ENCODE data around the gene CLCF1. TPM values are rescaled to one million over a fixed set of nuclear protein-coding genes. Genes with fewer than 3 reads are reported as not detected.
A peak's percentile ranks its signal among the peaks of the same experiment; 100 is the strongest.

Gene CLCF1
- total and polyA plus RNA-seq, 10 of the 15 experiments (the other 5 are each of a cell fraction or from before 2014, with no cell fraction given): 0.16 to 2.1 (median 0.63) TPM; not detected in 1

DNA sequence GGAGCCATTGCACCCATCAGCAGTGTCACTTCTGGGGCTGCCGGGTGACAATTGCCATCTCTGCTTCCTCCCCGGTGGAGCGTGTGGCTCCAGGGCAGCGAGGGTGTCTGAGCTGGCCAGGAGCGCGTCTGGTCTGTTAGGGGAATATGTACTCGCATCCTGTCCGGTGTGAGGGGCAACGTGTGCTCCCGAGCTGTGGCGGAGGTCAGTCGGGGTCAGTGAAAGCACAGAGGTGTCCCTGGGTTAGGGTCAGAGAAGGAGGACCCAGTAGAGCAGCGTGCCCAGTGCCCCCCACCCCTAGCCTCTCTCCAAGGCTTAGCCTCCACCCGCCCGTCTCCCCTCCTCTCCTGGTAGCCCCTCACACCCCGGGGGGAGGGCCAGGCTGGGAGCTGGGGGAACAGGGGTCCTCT is 1.5 kb downstream of the CLCF1 start:
- H3K27me3 ChIP-seq (replicated peaks in 1 of 2; ENCODE audit: control insufficient read depth in 2 of 2, insufficient read depth in 2 of 2, low read length in 1 of 2): peaks cover 2 to 9% of the 10 kb centered on the region in 2 experiments; a peak in 3 of 4 replicates
- intact Hi-C loops (cut with micrococcal nuclease; ENCODE audit: unreplicated experiment): loop anchor here (2.0 kb wide), 1 partner anchor 15 kb away; no protein-coding TSS in a partner anchor
- H3K4me2 ChIP-seq (ENCODE audit: control insufficient read depth, insufficient read depth): peak overlapping the region; percentile 48; the same call in 1 of the 2 replicates
- H3K27ac ChIP-seq (ENCODE audit: control insufficient read depth, insufficient read depth): no peak overlapping the region
- H2AFZ ChIP-seq (ENCODE audit: control insufficient read depth, low read depth, low read length): no peak overlapping the region
- ChIA-PET POLR2A (interaction anchor here (0.5 to 5.1 kb wide), 5 partner anchors 9 to 30 kb away, joined by 3 to 42 read pairs (median 9); partner anchors contain the start of genes POLD4 and PPP1CA), SMC1A (ENCODE audit: uncharacterized antibody, unreplicated experiment) (interaction anchor here (1.7 to 21.3 kb wide), 3 partner anchors 9 to 26 kb away, joined by 4 to 646 read pairs (median 49); partner anchors contain the start of gene POLD4), CTCF (interaction anchor here (0.6 to 26.2 kb wide), 4 partner anchors 8 to 128 kb away, joined by 4 to 1301 read pairs (median 671); partner anchors contain the start of genes CLCF1, POLD4 and RAD9A), RAD21 (ENCODE audit: unreplicated experiment) (interaction anchor here (1.1 to 6.5 kb wide), 4 partner anchors 10 to 26 kb away, joined by 7 to 122 read pairs (median 10); partner anchors contain the start of gene POLD4)
- H3K4me3 ChIP-seq: no peak overlapping the region
- no TSS peak for BruUV-seq (replicated peaks)
- in situ Hi-C loops (cut with MboI): no loop called here
- H3K9ac ChIP-seq (ENCODE audit: control insufficient read depth, insufficient read depth, low read length): no peak overlapping the region; the same call in 1 of the 2 replicates
- no peak for DNase-seq (ENCODE audit: low read depth, low spot score)
- ATAC-seq: peak; percentile 14
- no peaks in the 10 kb centered on the region for H3K36me3 ChIP-seq (ENCODE audit: control insufficient read depth in 2 of 2, insufficient read depth in 2 of 2, low read length in 1 of 2)
- peaks cover 25% of the 10 kb centered on the region for H3K4me1 ChIP-seq (ENCODE audit: control insufficient read depth, insufficient read depth, low read length)
- 22% methylated on average over 12 of the region's 16 CpGs for WGBS (ENCODE audit: insufficient coverage, insufficient replicate concordance, low lambda C conversion rate, missing lambda C conversion rate)
- TF ChIP-seq MEF2A (IDR thresholded peaks at IDR 0.05; ENCODE audit: insufficient read depth, low read depth, low read length) (no peak), GATAD2B (conservative IDR thresholded peaks at IDR 0.05; ENCODE audit: low read depth) (0 out of 2 replicates have a peak, but pooled peaks have one; percentile 16), NR2F1 (conservative IDR thresholded peaks at IDR 0.05) (0 out of 2 replicates have a peak, but pooled peaks have one; percentile 32)
- TF ChIP-seq, protein P1, sequence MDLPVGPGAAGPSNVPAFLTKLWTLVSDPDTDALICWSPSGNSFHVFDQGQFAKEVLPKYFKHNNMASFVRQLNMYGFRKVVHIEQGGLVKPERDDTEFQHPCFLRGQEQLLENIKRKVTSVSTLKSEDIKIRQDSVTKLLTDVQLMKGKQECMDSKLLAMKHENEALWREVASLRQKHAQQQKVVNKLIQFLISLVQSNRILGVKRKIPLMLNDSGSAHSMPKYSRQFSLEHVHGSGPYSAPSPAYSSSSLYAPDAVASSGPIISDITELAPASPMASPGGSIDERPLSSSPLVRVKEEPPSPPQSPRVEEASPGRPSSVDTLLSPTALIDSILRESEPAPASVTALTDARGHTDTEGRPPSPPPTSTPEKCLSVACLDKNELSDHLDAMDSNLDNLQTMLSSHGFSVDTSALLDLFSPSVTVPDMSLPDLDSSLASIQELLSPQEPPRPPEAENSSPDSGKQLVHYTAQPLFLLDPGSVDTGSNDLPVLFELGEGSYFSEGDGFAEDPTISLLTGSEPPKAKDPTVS (IDR thresholded peaks at IDR 0.05; ENCODE audit: low read depth, low read length): no peak
- TF ChIP-seq, protein P2, sequence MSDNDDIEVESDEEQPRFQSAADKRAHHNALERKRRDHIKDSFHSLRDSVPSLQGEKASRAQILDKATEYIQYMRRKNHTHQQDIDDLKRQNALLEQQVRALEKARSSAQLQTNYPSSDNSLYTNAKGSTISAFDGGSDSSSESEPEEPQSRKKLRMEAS (IDR thresholded peaks at IDR 0.05; ENCODE audit: low read depth, low read length): no peak
- no peak for FAIRE-seq
- H3K9me3 ChIP-seq (replicated peaks; ENCODE audit: control insufficient read depth, insufficient read depth, low read length): no peaks in the 10 kb centered on the region
- H4K20me1 ChIP-seq (ENCODE audit: control insufficient read depth, insufficient read depth): peaks cover 8% of the 10 kb centered on the region; the same call in 1 of the 2 replicates
- H3K79me2 ChIP-seq (ENCODE audit: control insufficient read depth, insufficient read depth, low read length): no peaks in the 10 kb centered on the region
